ENCODE measurements around the gene WTAP.

Gene WTAP

GRCh38 chr6:159679091-159680077 lies 47.9 kb upstream of the WTAP start:
- no peaks in the 10 kb centered on the region for H3K36me3 ChIP-seq (replicated peaks; ENCODE audit: insufficient read depth, low read length)
- no peak for DNase-seq
- H3K27me3 ChIP-seq (replicated peaks; ENCODE audit: insufficient read depth, low read length) = no peaks in the 10 kb centered on the region
- no peak overlapping the region for H3K4me2 ChIP-seq (ENCODE audit: low read depth, low read length)
- TF ChIP-seq CTCF (IDR thresholded peaks at IDR 0.05; ENCODE audit: low read length) (no peak), EZH2 (optimal IDR thresholded peaks at IDR 0.05; ENCODE audit: low read depth, low read length) (no peak), EZH2phosphoT487 (IDR thresholded peaks at IDR 0.05; ENCODE audit: low read length) (no peak)
- H4K20me1 ChIP-seq (ENCODE audit: insufficient read depth, low read length) = no peaks in the 10 kb centered on the region
- H3K9me3 ChIP-seq (replicated peaks; ENCODE audit: insufficient read depth, low read length) = no peaks in the 10 kb centered on the region
- H3F3A ChIP-seq (ENCODE audit: insufficient read depth, low read length) = no peaks in the 10 kb centered on the region
- H2AFZ ChIP-seq (ENCODE audit: low read length) = no peak overlapping the region
- no peak overlapping the region for H3K9ac ChIP-seq (ENCODE audit: low read length)
- H3K9me2 ChIP-seq (replicated peaks; ENCODE audit: insufficient read depth, low read length) = no peaks in the 10 kb centered on the region
- H3K4me3 ChIP-seq (ENCODE audit: low read length) = no peak overlapping the region
- H3K27ac ChIP-seq (ENCODE audit: low read length) = no peak overlapping the region
- H3K79me2 ChIP-seq (ENCODE audit: low read length) = no peaks in the 10 kb centered on the region
- H3K4me1 ChIP-seq (ENCODE audit: low read length) = no peaks in the 10 kb centered on the region

GRCh38 chr6:159680104-159680503 lies 47.2 kb upstream of the WTAP start:
- no peaks in the 10 kb centered on the region for H3F3A ChIP-seq (ENCODE audit: insufficient read depth, low read length)
- no peaks in the 10 kb centered on the region for H3K4me1 ChIP-seq (ENCODE audit: low read length)
- no peaks in the 10 kb centered on the region for H4K20me1 ChIP-seq (ENCODE audit: insufficient read depth, low read length)
- no peaks in the 10 kb centered on the region for H3K9me3 ChIP-seq (replicated peaks; ENCODE audit: insufficient read depth, low read length)
- no peak overlapping the region for H3K9ac ChIP-seq (ENCODE audit: low read length)
- no peak overlapping the region for H2AFZ ChIP-seq (ENCODE audit: low read length)
- H3K36me3 ChIP-seq (replicated peaks; ENCODE audit: insufficient read depth, low read length) = peaks cover 3% of the 10 kb centered on the region; the same call in 1 of the 2 replicates
- no peaks in the 10 kb centered on the region for H3K9me2 ChIP-seq (replicated peaks; ENCODE audit: insufficient read depth, low read length)
- H3K79me2 ChIP-seq (ENCODE audit: low read length) = no peaks in the 10 kb centered on the region
- no peak for TF ChIP-seq EZH2 (optimal IDR thresholded peaks at IDR 0.05; ENCODE audit: low read depth, low read length)
- TF ChIP-seq EZH2phosphoT487 (IDR thresholded peaks at IDR 0.05; ENCODE audit: low read length) = no peak
- no peak for TF ChIP-seq CTCF (IDR thresholded peaks at IDR 0.05; ENCODE audit: low read length)
- H3K4me2 ChIP-seq (ENCODE audit: low read depth, low read length) = no peak overlapping the region
- no peak for DNase-seq
- no peak overlapping the region for H3K4me3 ChIP-seq (ENCODE audit: low read length)
- no peak overlapping the region for H3K27ac ChIP-seq (ENCODE audit: low read length)
- H3K27me3 ChIP-seq (replicated peaks; ENCODE audit: insufficient read depth, low read length) = no peaks in the 10 kb centered on the region

GRCh38 chr6:159681191-159681880 lies 46.0 kb upstream of the WTAP start:
- no peak overlapping the region for H3K4me3 ChIP-seq (ENCODE audit: low read length)
- H3K36me3 ChIP-seq (replicated peaks; ENCODE audit: insufficient read depth, low read length) = peaks cover 3% of the 10 kb centered on the region; the same call in 1 of the 2 replicates
- no peaks in the 10 kb centered on the region for H3K27me3 ChIP-seq (replicated peaks; ENCODE audit: insufficient read depth, low read length)
- H3K79me2 ChIP-seq (ENCODE audit: low read length) = no peaks in the 10 kb centered on the region
- H3K9me3 ChIP-seq (replicated peaks; ENCODE audit: insufficient read depth, low read length) = no peaks in the 10 kb centered on the region
- TF ChIP-seq EZH2phosphoT487 (IDR thresholded peaks at IDR 0.05; ENCODE audit: low read length) = no peak
- TF ChIP-seq CTCF (IDR thresholded peaks at IDR 0.05; ENCODE audit: low read length) = no peak
- TF ChIP-seq EZH2 (optimal IDR thresholded peaks at IDR 0.05; ENCODE audit: low read depth, low read length) = no peak
- H3F3A ChIP-seq (ENCODE audit: insufficient read depth, low read length) = no peaks in the 10 kb centered on the region
- H3K4me1 ChIP-seq (ENCODE audit: low read length) = no peaks in the 10 kb centered on the region
- H3K4me2 ChIP-seq (ENCODE audit: low read depth, low read length) = no peak overlapping the region
- H2AFZ ChIP-seq (ENCODE audit: low read length) = no peak overlapping the region
- no peak for DNase-seq
- no peak overlapping the region for H3K27ac ChIP-seq (ENCODE audit: low read length)
- H3K9ac ChIP-seq (ENCODE audit: low read length) = no peak overlapping the region
- no peaks in the 10 kb centered on the region for H3K9me2 ChIP-seq (replicated peaks; ENCODE audit: insufficient read depth, low read length)
- no peaks in the 10 kb centered on the region for H4K20me1 ChIP-seq (ENCODE audit: insufficient read depth, low read length)
